Ovary (tissue), 9 donors: ENCODE measurements around the gene IQSEC1. TPM values are rescaled to one million over a fixed set of nuclear protein-coding genes. Genes with fewer than 3 reads are reported as not detected.
"Not testable (repeated sequence)": the region's sequence is repeated elsewhere in the genome, so short reads cannot be mapped to it uniquely, and the experiment has no call there.

Source experiments
- DNase-seq, 5 donors: peaks; one replicate each; pipeline ENCODE4 v3.0.0-alpha.2; 2019 to 2020
- H3K27ac ChIP-seq, 2 donors: fragments of 200-600 bp; one replicate each; pipeline versions ENCODE4 v1.5.1 to v1.8.0; 2019 to 2022
- H3K27me3 ChIP-seq: fragments of 200-600 bp; one replicate; pipeline ENCODE4 v1.8.0; 2022
- H3K36me3 ChIP-seq: fragments of 200-600 bp; sonication (generic); one replicate; pipeline ENCODE4 v1.5.1; 2019
- H3K4me1 ChIP-seq: one replicate; pipeline ENCODE4 v1.8.1; 2013; ENCODE audit warnings: mild to moderate bottlenecking, moderate library complexity; ENCODE audit not compliant: insufficient read depth
- H3K4me3 ChIP-seq: fragments of 200-600 bp; sonication (generic); one replicate; pipeline ENCODE4 v1.5.1; 2017
- H3K9me3 ChIP-seq, 2 donors: fragments of 200-600 bp in 1 of 2; sonication (generic) in 1 of 2; one replicate each; pipeline versions ENCODE4 v1.5.1 to v1.8.1; 2013 to 2019; ENCODE audit warnings: mild to moderate bottlenecking in 1 of 2, moderate library complexity in 1 of 2
- EP300 ChIP-seq: sonication (generic); formaldehyde crosslinking; IDR thresholded peaks from one replicate; pipeline ENCODE4 v1.6.1; 2017; ENCODE audit warnings: antibody characterized with exemption
- POLR2A ChIP-seq: fragments of 450-650 bp; IDR thresholded peaks from one replicate; pipeline ENCODE4 v1.6.1; 2017; ENCODE audit warnings: antibody characterized with exemption, mild to moderate bottlenecking, moderate library complexity
- WGBS, 3 donors: extraction: QIAGEN DNeasy Blood & Tissue Kit in 1 of 3; methylation state at CpG; one replicate each; pipeline versions ENCODE4 v1.1.5 to v1.1.7; 2013 to 2017; 5-methylcytosine and 5-hydroxymethylcytosine counted together
- intact Hi-C, 4 donors: fragments of 100-400 bp; cut with DNase I; formaldehyde crosslinking; loops; one replicate each; pipeline versions ENCODE4 v1.11.0 to v1.15.1; 2022 to 2023
- polyA plus RNA-seq, 2 donors: library from polyadenylated mRNA; stranded (reverse); fragments of 200-250 nt in 1 of 2; fragments of 350-450 nt in 1 of 2; fragmentation: Illumina TruSeq in 1 of 2; extraction: RNeasy Lipid Tissue Mini Kit (QIAGEN cat#74804) in 1 of 2; gene quantifications; one replicate each; pipeline ENCODE4 v1.2.3, GENCODE V29; 2013 to 2014
- total RNA-seq, 7 donors: library from RNA; depleted of rRNA in 2 of 7; stranded (reverse); fragments of >200 nt in 2 of 7; fragmentation: NEBNext Ultra II Directional in 3 of 7; extraction: Animal tissue kit (Norgen Biotek cat#: 25700) in 3 of 7; gene quantifications; one replicate each; pipeline versions ENCODE4 v1.1.0 to v1.2.4, GENCODE V29; 2016 to 2023
- TF ChIP-seq, protein P1 (sequence below), 3 donors: fragments of 450-650 bp in 2 of 3; fragments of 200-600 bp in 1 of 3; IDR thresholded peaks; one replicate each; pipeline versions ENCODE4 v1.5.1 to v1.8.0; 2016 to 2022; ENCODE audit warnings: antibody characterized with exemption in 3 of 3, mild to moderate bottlenecking in 1 of 3
- donor health status: DM: no; HTN: no; CAD: no; lungs with moderate emphysema.
- donor health status: DM: no; HTN: no; CAD: no.
- donor health status: Bipolar disorder and iron deficiency.
- donor health status: DM: yes; HTN: yes; CAD: no.
- donor health status: DM: no; HTN: no; CAD: no.
- donor health status: DM: yes; HTN: yes; CAD: no.

IQSEC1 gene
- total and polyA plus RNA-seq, 9 donors: 20.9 to 55.4 (median 45.1) TPM

- no peak overlapping the region for H3K27ac ChIP-seq
- no peaks in the 10 kb centered on the region for H3K9me3 ChIP-seq
- no peaks in the 10 kb centered on the region for H3K4me1 ChIP-seq
- intact Hi-C loops: loop anchor here in 2 of 4 donors (1.0 to 10.0 kb wide), 2 partner anchors 13 to 123 kb away; no protein-coding TSS in a partner anchor
- no peak for TF ChIP-seq POLR2A
- H3K36me3 ChIP-seq: no peaks in the 10 kb centered on the region
- no peak for DNase-seq
- H3K27me3 ChIP-seq: no peaks in the 10 kb centered on the region
- 76 to 87% (median 78%) methylated on average over 5 of the region's 5 CpGs for WGBS, 3 donors
- no peak overlapping the region for H3K4me3 ChIP-seq
Observed at GRCh38 chr3:12861611-12862010, 211.6 kb downstream of the IQSEC1 start.

DNA sequence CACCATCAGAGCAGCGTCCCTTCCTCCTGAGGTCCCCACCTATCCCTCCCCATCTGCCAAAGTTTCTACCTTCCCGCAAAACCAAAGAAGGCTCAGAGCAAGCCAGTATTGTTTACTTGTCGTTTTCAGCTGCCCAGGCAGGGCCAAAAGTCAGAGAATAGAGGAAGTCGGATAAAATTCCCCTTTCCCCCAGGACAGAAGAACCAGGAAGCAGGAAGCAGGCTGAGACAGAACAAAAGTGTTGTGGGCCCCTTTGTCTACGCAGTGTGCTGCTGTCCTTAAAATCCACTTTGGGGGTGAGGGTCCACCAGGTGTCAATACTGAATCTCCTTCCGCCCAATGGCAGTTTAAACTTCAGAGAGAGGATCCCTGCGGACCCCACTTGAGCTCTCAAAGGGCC lies 213.4 kb downstream of the IQSEC1 start:
- TF ChIP-seq POLR2A (no peak), EP300 (no peak)
- TF ChIP-seq, protein P1, sequence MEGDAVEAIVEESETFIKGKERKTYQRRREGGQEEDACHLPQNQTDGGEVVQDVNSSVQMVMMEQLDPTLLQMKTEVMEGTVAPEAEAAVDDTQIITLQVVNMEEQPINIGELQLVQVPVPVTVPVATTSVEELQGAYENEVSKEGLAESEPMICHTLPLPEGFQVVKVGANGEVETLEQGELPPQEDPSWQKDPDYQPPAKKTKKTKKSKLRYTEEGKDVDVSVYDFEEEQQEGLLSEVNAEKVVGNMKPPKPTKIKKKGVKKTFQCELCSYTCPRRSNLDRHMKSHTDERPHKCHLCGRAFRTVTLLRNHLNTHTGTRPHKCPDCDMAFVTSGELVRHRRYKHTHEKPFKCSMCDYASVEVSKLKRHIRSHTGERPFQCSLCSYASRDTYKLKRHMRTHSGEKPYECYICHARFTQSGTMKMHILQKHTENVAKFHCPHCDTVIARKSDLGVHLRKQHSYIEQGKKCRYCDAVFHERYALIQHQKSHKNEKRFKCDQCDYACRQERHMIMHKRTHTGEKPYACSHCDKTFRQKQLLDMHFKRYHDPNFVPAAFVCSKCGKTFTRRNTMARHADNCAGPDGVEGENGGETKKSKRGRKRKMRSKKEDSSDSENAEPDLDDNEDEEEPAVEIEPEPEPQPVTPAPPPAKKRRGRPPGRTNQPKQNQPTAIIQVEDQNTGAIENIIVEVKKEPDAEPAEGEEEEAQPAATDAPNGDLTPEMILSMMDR (IDR thresholded peaks at IDR 0.05): no peak
- Histone ChIP-seq H3K27me3 (no peaks in the 10 kb centered on the region), H3K4me3 (no peak overlapping the region), H3K27ac (no peak overlapping the region), H3K36me3 (no peaks in the 10 kb centered on the region), H3K4me1 (no peaks in the 10 kb centered on the region), H3K9me3 (no peaks in the 10 kb centered on the region)
- intact Hi-C loops: loop anchor here in 1 of 4 donors (10.0 kb wide), 1 partner anchor 125 kb away; no protein-coding TSS in a partner anchor
- 77 to 85% (median 83%) methylated on average over 7 of the region's 7 CpGs for WGBS, 3 donors
- no peak for DNase-seq

- WGBS, 3 donors: 86 to 89% (median 87%) methylated on average over 5 of the region's 5 CpGs
Observed at GRCh38 chr3:12856626-12857025, 216.6 kb downstream of the IQSEC1 start.

DNA sequence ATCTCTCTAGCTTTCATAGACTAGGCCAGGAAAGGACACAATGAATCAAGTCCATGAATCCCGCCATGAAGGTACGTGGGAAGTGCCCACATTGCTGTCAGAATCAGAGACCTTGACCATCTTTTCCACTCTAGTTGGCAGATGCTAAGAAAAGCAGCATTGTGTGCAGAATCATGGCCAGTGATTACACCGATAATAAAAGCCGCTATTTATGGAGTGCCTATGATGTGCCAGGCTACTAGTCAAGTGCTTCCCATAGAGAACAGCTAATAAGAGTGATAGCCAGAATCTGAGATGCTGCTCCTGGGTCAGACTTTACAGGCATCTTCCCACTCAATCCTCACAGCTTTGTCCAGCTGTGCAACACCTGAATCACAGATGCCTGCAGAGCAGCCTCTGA lies 218.7 kb downstream of the IQSEC1 start:
- Histone ChIP-seq H3K9me3 (no peaks in the 10 kb centered on the region), H3K4me3 (no peak overlapping the region), H3K27ac (no peak overlapping the region), H3K36me3 (no peaks in the 10 kb centered on the region), H3K4me1 (no peaks in the 10 kb centered on the region), H3K27me3 (no peaks in the 10 kb centered on the region)
- TF ChIP-seq, protein P1 (IDR thresholded peaks at IDR 0.05): no peak
- TF ChIP-seq EP300 (no peak), POLR2A (no peak)
- intact Hi-C loops: no loop called here
- DNase-seq: no peak
- WGBS, 3 donors: 44 to 65% (median 52%) methylated on average over 4 of the region's 4 CpGs

More at GRCh38 chr3:12856626-12857025, 216.6 kb downstream of the IQSEC1 start:
- Histone ChIP-seq H3K27ac (no peak overlapping the region), H3K36me3 (no peaks in the 10 kb centered on the region), H3K9me3 (no peaks in the 10 kb centered on the region), H3K4me1 (no peaks in the 10 kb centered on the region), H3K27me3 (no peaks in the 10 kb centered on the region), H3K4me3 (no peak overlapping the region)
- intact Hi-C loops: no loop called here
- TF ChIP-seq, protein P1 (IDR thresholded peaks at IDR 0.05): no peak
- TF ChIP-seq EP300 (no peak), POLR2A (no peak)
- DNase-seq: no peak

- WGBS, 3 donors: 73 to 83% (median 81%) methylated on average over 2 of the region's 2 CpGs
Observed at GRCh38 chr3:12853847-12854246, 219.4 kb downstream of the IQSEC1 start.

More at GRCh38 chr3:12853847-12854246, 219.4 kb downstream of the IQSEC1 start:
- H3K9me3 ChIP-seq, H3K4me1 ChIP-seq, intact Hi-C loops, H3K36me3 ChIP-seq, H3K27me3 ChIP-seq, DNase-seq, H3K27ac ChIP-seq, H3K4me3 ChIP-seq: not testable (repeated sequence)
